ENCODE results near the gene KIAA1217.

DNA sequence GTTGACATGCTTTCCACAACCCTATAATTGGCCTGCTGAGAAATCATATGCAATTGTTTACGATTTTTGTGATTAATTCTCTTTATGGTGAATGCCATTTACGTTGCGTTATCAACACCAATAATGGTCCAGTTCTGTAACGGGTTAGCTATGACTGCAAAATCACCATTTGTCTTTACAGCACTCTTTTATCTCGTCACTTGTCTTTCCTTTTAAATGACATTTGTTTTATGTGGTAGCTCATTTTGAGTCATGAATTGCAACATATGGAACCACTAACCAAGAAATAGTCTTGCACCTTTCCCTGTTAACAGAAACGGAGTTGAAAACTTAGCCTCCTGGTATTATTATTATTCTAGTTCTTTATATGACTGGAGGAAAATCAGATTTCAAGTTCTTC lies 3.1 kb upstream of the KIAA1217 start:
- TF ChIP-seq EP300 (IDR thresholded peaks at IDR 0.05) (no peak), POLR2A (IDR thresholded peaks at IDR 0.05; ENCODE audit: low read length) (no peak)
- TF ChIP-seq, protein P1, sequence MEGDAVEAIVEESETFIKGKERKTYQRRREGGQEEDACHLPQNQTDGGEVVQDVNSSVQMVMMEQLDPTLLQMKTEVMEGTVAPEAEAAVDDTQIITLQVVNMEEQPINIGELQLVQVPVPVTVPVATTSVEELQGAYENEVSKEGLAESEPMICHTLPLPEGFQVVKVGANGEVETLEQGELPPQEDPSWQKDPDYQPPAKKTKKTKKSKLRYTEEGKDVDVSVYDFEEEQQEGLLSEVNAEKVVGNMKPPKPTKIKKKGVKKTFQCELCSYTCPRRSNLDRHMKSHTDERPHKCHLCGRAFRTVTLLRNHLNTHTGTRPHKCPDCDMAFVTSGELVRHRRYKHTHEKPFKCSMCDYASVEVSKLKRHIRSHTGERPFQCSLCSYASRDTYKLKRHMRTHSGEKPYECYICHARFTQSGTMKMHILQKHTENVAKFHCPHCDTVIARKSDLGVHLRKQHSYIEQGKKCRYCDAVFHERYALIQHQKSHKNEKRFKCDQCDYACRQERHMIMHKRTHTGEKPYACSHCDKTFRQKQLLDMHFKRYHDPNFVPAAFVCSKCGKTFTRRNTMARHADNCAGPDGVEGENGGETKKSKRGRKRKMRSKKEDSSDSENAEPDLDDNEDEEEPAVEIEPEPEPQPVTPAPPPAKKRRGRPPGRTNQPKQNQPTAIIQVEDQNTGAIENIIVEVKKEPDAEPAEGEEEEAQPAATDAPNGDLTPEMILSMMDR (IDR thresholded peaks at IDR 0.05): no peak
- TF ChIP-seq, protein P2, sequence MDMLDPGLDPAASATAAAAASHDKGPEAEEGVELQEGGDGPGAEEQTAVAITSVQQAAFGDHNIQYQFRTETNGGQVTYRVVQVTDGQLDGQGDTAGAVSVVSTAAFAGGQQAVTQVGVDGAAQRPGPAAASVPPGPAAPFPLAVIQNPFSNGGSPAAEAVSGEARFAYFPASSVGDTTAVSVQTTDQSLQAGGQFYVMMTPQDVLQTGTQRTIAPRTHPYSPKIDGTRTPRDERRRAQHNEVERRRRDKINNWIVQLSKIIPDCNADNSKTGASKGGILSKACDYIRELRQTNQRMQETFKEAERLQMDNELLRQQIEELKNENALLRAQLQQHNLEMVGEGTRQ (IDR thresholded peaks at IDR 0.05): no peak
